ENCODE results near the gene DCST1. TPM values are rescaled to one million over a fixed set of nuclear protein-coding genes. Genes with fewer than 3 reads are reported as not detected.

The DCST1 gene
- total RNA-seq, 1 experiment from 2014 or later = 0.17 TPM

GRCh38 chr1:155013632-155014031 lies 20.0 kb upstream of the DCST1 start:
- no peak for TF ChIP-seq CTCF (IDR thresholded peaks at IDR 0.05; ENCODE audit: unreplicated experiment)
- H3K4me3 Mint-ChIP-seq (ENCODE audit: low read depth, unreplicated experiment) = no peak overlapping the region
- DNase-seq = no peak
- CTCF ChIA-PET = interaction anchor here (0.6 to 0.8 kb wide), 2 partner anchors 16 to 30 kb away, joined by 5 read pairs; no protein-coding TSS in a partner anchor
- intact Hi-C loops (cut with micrococcal nuclease; ENCODE audit: unreplicated experiment) = no loop called here
- no TSS peak for BruUV-seq (replicated peaks)
- H3K36me3 Mint-ChIP-seq (ENCODE audit: insufficient read depth, unreplicated experiment) = peaks cover 39% of the 10 kb centered on the region
- H3K27ac Mint-ChIP-seq (ENCODE audit: unreplicated experiment) = no peak overlapping the region
- H3K27me3 Mint-ChIP-seq (ENCODE audit: unreplicated experiment) = no peaks in the 10 kb centered on the region
- peaks cover 17% of the 10 kb centered on the region for H3K4me1 Mint-ChIP-seq (ENCODE audit: low read depth, unreplicated experiment)
- no peaks in the 10 kb centered on the region for H3K9me3 Mint-ChIP-seq (ENCODE audit: low read depth, unreplicated experiment)

GRCh38 chr1:155014709-155015508 lies 18.7 kb upstream of the DCST1 start:
- H3K27me3 Mint-ChIP-seq (ENCODE audit: unreplicated experiment) = no peaks in the 10 kb centered on the region
- intact Hi-C loops (cut with micrococcal nuclease; ENCODE audit: unreplicated experiment) = no loop called here
- H3K36me3 Mint-ChIP-seq (ENCODE audit: insufficient read depth, unreplicated experiment) = peaks cover 46% of the 10 kb centered on the region
- CTCF ChIA-PET = interaction anchor here (0.9 kb wide), 1 partner anchor 11 kb away, joined by 3 read pairs; no protein-coding TSS in a partner anchor
- TF ChIP-seq CTCF (IDR thresholded peaks at IDR 0.05; ENCODE audit: unreplicated experiment) = no peak
- H3K4me3 Mint-ChIP-seq (ENCODE audit: low read depth, unreplicated experiment) = no peak overlapping the region
- no peak for DNase-seq
- no peaks in the 10 kb centered on the region for H3K9me3 Mint-ChIP-seq (ENCODE audit: low read depth, unreplicated experiment)
- no TSS peak for BruUV-seq (replicated peaks)
- H3K4me1 Mint-ChIP-seq (ENCODE audit: low read depth, unreplicated experiment) = peaks cover 30% of the 10 kb centered on the region
- no peak overlapping the region for H3K27ac Mint-ChIP-seq (ENCODE audit: unreplicated experiment)

GRCh38 chr1:155015527-155016230 lies 17.9 kb upstream of the DCST1 start:
- no TSS peak for BruUV-seq (replicated peaks)
- Mint-ChIP-seq H3K4me3 (ENCODE audit: low read depth, unreplicated experiment) (no peak overlapping the region), H3K9me3 (ENCODE audit: low read depth, unreplicated experiment) (no peaks in the 10 kb centered on the region), H3K4me1 (ENCODE audit: low read depth, unreplicated experiment) (peaks cover 30% of the 10 kb centered on the region), H3K27me3 (ENCODE audit: unreplicated experiment) (no peaks in the 10 kb centered on the region), H3K36me3 (ENCODE audit: insufficient read depth, unreplicated experiment) (peaks cover 51% of the 10 kb centered on the region), H3K27ac (ENCODE audit: unreplicated experiment) (peak overlapping the region; percentile 51)
- intact Hi-C loops (cut with micrococcal nuclease; ENCODE audit: unreplicated experiment) = loop anchor here (2.0 kb wide), 1 partner anchor 13 kb away; the partner anchor contains the start of gene ZBTB7B
- DNase-seq = no peak
- no peak for TF ChIP-seq CTCF (IDR thresholded peaks at IDR 0.05; ENCODE audit: unreplicated experiment)
- CTCF ChIA-PET = interaction anchor here (0.6 to 1.2 kb wide), 3 partner anchors 12 to 109 kb away, joined by 3 to 6 read pairs (median 3); partner anchors contain the start of gene ZBTB7B

- Mint-ChIP-seq H3K27me3 (ENCODE audit: unreplicated experiment) (no peaks in the 10 kb centered on the region), H3K36me3 (ENCODE audit: insufficient read depth, unreplicated experiment) (peaks cover 56% of the 10 kb centered on the region), H3K27ac (ENCODE audit: unreplicated experiment) (peak overlapping the region; percentile 51), H3K9me3 (ENCODE audit: low read depth, unreplicated experiment) (no peaks in the 10 kb centered on the region), H3K4me1 (ENCODE audit: low read depth, unreplicated experiment) (peaks cover 30% of the 10 kb centered on the region), H3K4me3 (ENCODE audit: low read depth, unreplicated experiment) (no peak overlapping the region)
- DNase-seq = no peak
- no peak for TF ChIP-seq CTCF (IDR thresholded peaks at IDR 0.05; ENCODE audit: unreplicated experiment)
- intact Hi-C loops (cut with micrococcal nuclease; ENCODE audit: unreplicated experiment) = loop anchor here (2.0 kb wide), 1 partner anchor 14 kb away; the partner anchor contains the start of gene ZBTB7B
- CTCF ChIA-PET = interaction anchor here (0.6 to 1.9 kb wide), 8 partner anchors 10 to 109 kb away, joined by 3 to 11 read pairs (median 9); partner anchors contain the start of genes PBXIP1 and ZBTB7B
- BruUV-seq (replicated peaks) = no TSS peak
Observed at GRCh38 chr1:155016231-155016831, 17.3 kb upstream of the DCST1 start.
